ENCODE results near the gene GZF1.
A peak's percentile ranks its signal among the peaks of the same experiment; 100 is the strongest.

GZF1 gene

DNA sequence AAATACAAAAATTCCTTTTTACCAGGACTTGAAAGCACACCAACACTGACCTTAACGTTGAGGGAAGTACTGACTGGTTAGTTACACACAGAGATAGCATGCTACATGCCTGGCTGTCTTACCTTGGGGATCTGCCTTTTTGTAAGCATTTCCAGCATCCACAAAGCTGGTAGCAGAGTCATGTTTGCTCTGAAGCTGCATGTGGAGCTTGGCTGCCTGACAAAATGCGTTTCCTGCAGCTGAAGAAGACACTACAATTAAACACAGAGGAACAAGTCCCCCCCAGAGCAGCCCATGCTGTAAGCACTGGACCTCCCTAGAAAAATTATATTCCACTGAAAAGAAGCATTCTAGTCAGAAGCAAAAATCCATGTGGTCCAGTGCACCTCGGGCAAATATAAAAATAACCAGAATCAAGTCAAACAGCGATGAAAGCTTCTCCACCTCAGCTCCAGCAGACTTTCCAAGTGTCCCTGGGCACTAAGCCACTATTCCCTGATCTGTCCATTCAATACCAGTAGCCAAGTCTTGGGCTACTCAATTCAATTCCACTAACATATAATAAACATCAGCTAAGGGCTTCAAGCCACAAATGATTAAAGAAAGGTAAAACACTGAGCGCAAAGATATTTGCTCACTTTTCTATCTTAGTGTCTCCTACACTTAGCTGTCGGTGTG is 35.1 kb downstream of the GZF1 start:
- Mint-ChIP-seq H3K27me3 (no peaks in the 10 kb centered on the region), H3K36me3 (peaks cover 25% of the 10 kb centered on the region), H3K4me1 (peaks cover 4% of the 10 kb centered on the region), H3K9me3 (no peaks in the 10 kb centered on the region), H3K27ac (no peak overlapping the region), H3K4me3 (no peak overlapping the region)
- ATAC-seq (ENCODE audit: low read depth) (no peak), DNase-seq (ENCODE audit: low spot score in 2 of 2) (no peak)

DNA sequence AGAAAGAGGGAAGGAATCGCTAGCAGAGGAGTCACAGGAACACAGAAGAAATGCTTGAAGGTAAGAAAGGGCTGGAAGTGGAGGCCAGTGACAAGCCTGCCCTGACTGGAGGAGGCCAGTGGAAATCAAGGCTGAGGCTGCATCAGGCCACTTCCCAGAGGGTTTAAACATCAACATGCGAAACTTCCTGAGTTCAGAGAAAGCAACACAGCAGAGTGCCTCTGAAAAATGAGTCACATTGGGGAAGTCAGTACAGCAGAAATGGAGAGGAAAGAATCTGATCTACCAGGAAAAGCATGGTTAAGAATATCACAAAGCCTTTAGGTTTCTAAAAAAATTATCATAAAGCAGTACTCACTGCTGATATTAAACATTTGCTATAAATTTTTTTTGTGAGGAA is 36.0 kb downstream of the GZF1 start:
- Mint-ChIP-seq H3K27ac (no peak overlapping the region), H3K4me1 (peaks cover 4% of the 10 kb centered on the region), H3K36me3 (peaks cover 23% of the 10 kb centered on the region), H3K9me3 (no peaks in the 10 kb centered on the region), H3K27me3 (no peaks in the 10 kb centered on the region), H3K4me3 (no peak overlapping the region)
- ATAC-seq (ENCODE audit: low read depth) (no peak), DNase-seq (ENCODE audit: low spot score in 2 of 2) (no peak)

DNA sequence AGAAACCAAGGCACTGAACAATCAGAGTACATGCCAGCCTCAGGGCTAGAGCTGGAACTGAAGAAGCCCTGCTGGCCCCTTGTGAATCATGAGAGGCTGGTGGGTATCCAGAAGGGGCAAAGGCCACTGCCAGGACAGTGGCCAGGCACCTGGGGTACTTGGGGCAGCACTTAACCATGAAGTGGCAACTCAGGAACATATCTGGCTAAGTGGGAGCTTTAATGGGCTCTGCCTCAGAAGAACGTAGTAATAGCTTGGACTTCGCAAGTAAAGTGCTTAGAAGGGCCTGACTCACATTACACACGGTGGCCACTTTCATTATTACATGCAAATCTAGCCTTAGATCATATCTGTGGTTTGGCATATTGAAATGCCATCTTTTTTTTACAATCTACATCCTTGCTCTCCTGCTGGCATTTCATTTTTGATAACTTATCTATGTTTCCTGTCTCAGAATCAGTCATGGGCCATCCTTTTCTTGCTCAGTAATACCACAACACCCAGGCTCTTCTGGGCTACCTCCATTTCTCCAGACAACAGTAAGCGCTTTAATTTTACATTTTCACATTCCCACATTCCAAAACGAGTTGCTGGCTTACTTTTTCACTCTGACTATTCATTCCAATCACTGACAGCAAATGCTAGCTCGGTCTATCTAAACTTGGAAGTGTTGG is 37.7 kb downstream of the GZF1 start:
- H3K27ac Mint-ChIP-seq: peak overlapping the region; percentile 31
- ATAC-seq (ENCODE audit: low read depth): peak; percentile 44
- H3K27me3 Mint-ChIP-seq: no peaks in the 10 kb centered on the region
- H3K9me3 Mint-ChIP-seq: no peaks in the 10 kb centered on the region
- H3K4me1 Mint-ChIP-seq: peaks cover 6% of the 10 kb centered on the region
- peaks cover 10% of the 10 kb centered on the region for H3K36me3 Mint-ChIP-seq
- no peak overlapping the region for H3K4me3 Mint-ChIP-seq
- DNase-seq (ENCODE audit: low spot score in 2 of 2): no peak

DNA sequence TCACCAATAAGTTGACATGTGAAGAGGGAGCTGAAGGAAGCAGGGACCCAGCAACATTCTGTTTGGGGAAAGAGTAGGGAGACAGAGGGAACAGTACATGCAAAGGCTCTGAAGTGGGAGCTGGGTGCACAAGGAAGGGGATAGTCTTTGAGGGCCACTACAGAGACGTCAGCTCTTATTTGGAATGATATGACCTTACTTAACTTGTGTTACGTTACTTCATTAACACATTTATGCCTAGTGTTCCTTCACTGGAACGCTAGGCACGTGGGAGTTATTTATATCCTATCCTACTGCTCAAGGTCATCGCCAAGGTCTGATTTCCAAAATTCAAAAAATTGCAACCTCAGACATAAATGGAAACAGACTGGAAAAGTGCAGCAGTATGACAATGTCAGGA is 39.1 kb downstream of the GZF1 start:
- Mint-ChIP-seq H3K4me3 (no peak overlapping the region), H3K4me1 (peaks cover 7% of the 10 kb centered on the region), H3K27me3 (no peaks in the 10 kb centered on the region), H3K36me3 (peaks cover 5% of the 10 kb centered on the region), H3K9me3 (no peaks in the 10 kb centered on the region), H3K27ac (no peak overlapping the region)
- DNase-seq (ENCODE audit: low spot score in 2 of 2) (no peak), ATAC-seq (ENCODE audit: low read depth) (no peak)

DNA sequence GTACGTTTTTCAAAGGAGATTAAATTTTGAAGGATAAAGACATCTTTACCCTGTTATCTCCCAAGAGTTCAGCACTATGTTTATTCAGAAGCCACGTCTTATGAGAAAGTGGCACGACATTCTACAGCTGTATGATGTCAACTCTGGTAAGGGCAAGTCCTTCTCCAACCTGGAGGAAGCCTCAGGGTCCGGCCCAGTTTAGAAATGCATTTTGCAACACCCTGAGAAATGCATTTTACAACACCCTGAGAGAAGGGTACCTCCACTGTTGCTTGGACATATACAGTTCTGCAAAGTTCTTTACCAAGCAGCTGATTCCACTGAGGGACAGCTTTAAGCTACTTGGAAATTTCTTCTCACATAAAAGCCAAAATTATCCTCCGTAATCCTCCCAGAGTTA is 41.8 kb downstream of the GZF1 start:
- ATAC-seq (ENCODE audit: low read depth) (no peak), DNase-seq (ENCODE audit: low spot score in 2 of 2) (no peak)
- H3K9me3 Mint-ChIP-seq: no peaks in the 10 kb centered on the region
- H3K36me3 Mint-ChIP-seq: peaks cover 4% of the 10 kb centered on the region
- H3K27me3 Mint-ChIP-seq: no peaks in the 10 kb centered on the region
- H3K4me3 Mint-ChIP-seq: no peak overlapping the region
- H3K4me1 Mint-ChIP-seq: peaks cover 14% of the 10 kb centered on the region
- no peak overlapping the region for H3K27ac Mint-ChIP-seq

- Mint-ChIP-seq H3K4me3 (no peak overlapping the region), H3K27ac (no peak overlapping the region), H3K9me3 (no peaks in the 10 kb centered on the region), H3K4me1 (peaks cover 14% of the 10 kb centered on the region), H3K27me3 (no peaks in the 10 kb centered on the region), H3K36me3 (peaks cover 4% of the 10 kb centered on the region)
- no peak for DNase-seq (ENCODE audit: low spot score in 2 of 2)
- ATAC-seq (ENCODE audit: low read depth): no peak
These were observed 42.2 kb downstream of the GZF1 start for GRCh38 chr20:23404196-23404595.

DNA sequence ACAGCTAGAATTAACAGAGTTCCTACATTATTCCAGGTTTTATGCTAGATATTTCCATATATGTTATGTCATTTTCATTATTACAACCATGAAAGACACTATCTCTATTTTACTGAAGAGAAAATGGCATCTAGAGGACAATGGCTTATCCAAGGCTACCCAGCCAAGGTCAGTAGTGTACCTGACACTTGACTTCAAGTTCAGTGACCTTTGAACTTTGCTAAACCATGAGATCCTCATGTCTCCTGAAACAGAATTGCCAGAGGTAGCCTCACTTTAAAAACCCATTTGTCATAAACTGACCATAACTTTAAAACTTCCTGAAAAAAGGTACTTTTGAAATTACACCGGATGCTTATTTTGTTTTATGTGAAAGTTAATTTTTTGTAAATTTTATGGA is 44.9 kb downstream of the GZF1 start:
- Mint-ChIP-seq H3K36me3 (peaks cover 1% of the 10 kb centered on the region), H3K4me3 (no peak overlapping the region), H3K27me3 (no peaks in the 10 kb centered on the region), H3K9me3 (no peaks in the 10 kb centered on the region), H3K27ac (peak overlapping the region; percentile 88), H3K4me1 (peaks cover 15% of the 10 kb centered on the region)
- ATAC-seq (ENCODE audit: low read depth) (no peak), DNase-seq (ENCODE audit: low spot score in 2 of 2) (no peak)

- peak; percentile 99 for ATAC-seq (ENCODE audit: low read depth)
- no peaks in the 10 kb centered on the region for H3K27me3 Mint-ChIP-seq
- peak overlapping the region; percentile 88 for H3K27ac Mint-ChIP-seq
- H3K36me3 Mint-ChIP-seq: peaks cover 1% of the 10 kb centered on the region
- peaks cover 17% of the 10 kb centered on the region for H3K4me1 Mint-ChIP-seq
- no peak overlapping the region for H3K4me3 Mint-ChIP-seq
- peak; percentile 25 to 46 for DNase-seq (ENCODE audit: low spot score in 2 of 2)
- H3K9me3 Mint-ChIP-seq: no peaks in the 10 kb centered on the region
These were observed 45.9 kb downstream of the GZF1 start for GRCh38 chr20:23407781-23408464.

- Mint-ChIP-seq H3K27ac (peak overlapping the region; percentile 88), H3K4me1 (peaks cover 17% of the 10 kb centered on the region), H3K4me3 (no peak overlapping the region), H3K9me3 (no peaks in the 10 kb centered on the region), H3K36me3 (peaks cover 1% of the 10 kb centered on the region), H3K27me3 (no peaks in the 10 kb centered on the region)
- no peak for DNase-seq (ENCODE audit: low spot score in 2 of 2)
- ATAC-seq (ENCODE audit: low read depth): no peak
These were observed 47.0 kb downstream of the GZF1 start for GRCh38 chr20:23408957-23409356.

GRCh38 chr20:23409800-23410199 is 47.8 kb downstream of the GZF1 start:
- Mint-ChIP-seq H3K4me1 (peaks cover 15% of the 10 kb centered on the region), H3K4me3 (no peak overlapping the region), H3K36me3 (no peaks in the 10 kb centered on the region), H3K9me3 (no peaks in the 10 kb centered on the region), H3K27me3 (no peaks in the 10 kb centered on the region), H3K27ac (no peak overlapping the region)
- DNase-seq (ENCODE audit: low spot score in 2 of 2): no peak
- ATAC-seq (ENCODE audit: low read depth): no peak

GRCh38 chr20:23410916-23411695 is 49.1 kb downstream of the GZF1 start:
- no peak overlapping the region for H3K4me3 Mint-ChIP-seq
- DNase-seq (ENCODE audit: low spot score in 2 of 2) (no peak), ATAC-seq (ENCODE audit: low read depth) (no peak)
- H3K9me3 Mint-ChIP-seq: no peaks in the 10 kb centered on the region
- no peaks in the 10 kb centered on the region for H3K36me3 Mint-ChIP-seq
- H3K4me1 Mint-ChIP-seq: peaks cover 13% of the 10 kb centered on the region
- no peaks in the 10 kb centered on the region for H3K27me3 Mint-ChIP-seq
- no peak overlapping the region for H3K27ac Mint-ChIP-seq

DNA sequence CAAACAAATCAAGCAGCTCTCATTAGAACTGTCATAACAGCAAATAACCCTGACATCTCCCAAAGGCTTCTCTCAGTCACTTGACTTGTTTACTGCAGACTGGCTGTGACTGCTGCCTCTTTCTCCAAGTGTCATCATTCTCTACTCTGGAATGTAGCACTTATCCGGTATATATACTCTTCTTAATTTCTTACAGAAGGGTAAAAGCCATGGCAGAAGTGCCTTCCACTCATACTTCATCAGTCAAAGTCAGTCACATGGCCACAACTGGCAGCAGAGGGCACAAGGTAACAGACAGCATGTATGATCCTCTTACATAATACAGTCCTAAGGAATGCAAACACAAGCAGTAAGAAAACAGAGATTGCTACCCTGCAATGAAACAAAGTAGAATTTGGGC is 50.0 kb downstream of the GZF1 start:
- Mint-ChIP-seq H3K9me3 (no peaks in the 10 kb centered on the region), H3K27ac (no peak overlapping the region), H3K36me3 (no peaks in the 10 kb centered on the region), H3K4me3 (no peak overlapping the region), H3K4me1 (peaks cover 13% of the 10 kb centered on the region), H3K27me3 (no peaks in the 10 kb centered on the region)
- no peak for DNase-seq (ENCODE audit: low spot score in 2 of 2)
- ATAC-seq (ENCODE audit: low read depth): no peak

DNA sequence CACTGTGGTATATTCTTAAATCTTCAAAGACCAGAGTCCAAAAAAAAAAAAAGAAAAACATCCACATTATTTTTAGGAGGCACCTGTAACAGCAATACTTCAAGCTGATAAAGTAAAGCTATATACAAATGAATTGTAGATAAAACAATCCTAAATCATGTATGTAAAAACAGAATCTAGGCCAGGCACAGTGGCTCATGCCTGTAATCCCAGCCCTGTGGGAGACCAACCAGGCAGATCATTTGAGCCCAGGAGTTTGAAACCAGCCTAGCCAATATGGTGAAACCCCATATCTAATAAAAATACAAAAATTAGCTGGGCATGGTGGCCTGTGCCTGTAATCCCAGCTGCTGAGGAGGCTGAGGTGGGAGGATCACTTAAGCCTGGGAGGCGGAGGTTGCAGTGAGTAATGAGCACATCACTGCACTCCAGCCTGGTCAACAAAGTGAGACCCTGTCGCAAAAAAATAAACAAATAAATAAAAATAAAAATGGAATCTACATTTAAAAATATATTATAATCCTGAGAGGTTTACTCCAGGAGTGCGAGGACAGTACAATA is 52.0 kb downstream of the GZF1 start:
- Mint-ChIP-seq H3K27ac (no peak overlapping the region), H3K4me1 (peaks cover 7% of the 10 kb centered on the region), H3K27me3 (no peaks in the 10 kb centered on the region), H3K36me3 (no peaks in the 10 kb centered on the region), H3K4me3 (no peak overlapping the region), H3K9me3 (no peaks in the 10 kb centered on the region)
- DNase-seq (ENCODE audit: low spot score in 2 of 2) (no peak), ATAC-seq (ENCODE audit: low read depth) (no peak)

All from memory B cell (primary cell).